Measurements from ENCODE around the gene HADHA. TPM values are rescaled to one million over a fixed set of nuclear protein-coding genes. Genes with fewer than 3 reads are reported as not detected.
A peak's percentile ranks its signal among the peaks of the same experiment; 100 is the strongest.
"Not testable (repeated sequence)": the region's sequence is repeated elsewhere in the genome, so short reads cannot be mapped to it uniquely, and the experiment has no call there.

HADHA gene
- total RNA-seq, 2 experiments from 2014 or later, result 117 to 123 TPM

DNA sequence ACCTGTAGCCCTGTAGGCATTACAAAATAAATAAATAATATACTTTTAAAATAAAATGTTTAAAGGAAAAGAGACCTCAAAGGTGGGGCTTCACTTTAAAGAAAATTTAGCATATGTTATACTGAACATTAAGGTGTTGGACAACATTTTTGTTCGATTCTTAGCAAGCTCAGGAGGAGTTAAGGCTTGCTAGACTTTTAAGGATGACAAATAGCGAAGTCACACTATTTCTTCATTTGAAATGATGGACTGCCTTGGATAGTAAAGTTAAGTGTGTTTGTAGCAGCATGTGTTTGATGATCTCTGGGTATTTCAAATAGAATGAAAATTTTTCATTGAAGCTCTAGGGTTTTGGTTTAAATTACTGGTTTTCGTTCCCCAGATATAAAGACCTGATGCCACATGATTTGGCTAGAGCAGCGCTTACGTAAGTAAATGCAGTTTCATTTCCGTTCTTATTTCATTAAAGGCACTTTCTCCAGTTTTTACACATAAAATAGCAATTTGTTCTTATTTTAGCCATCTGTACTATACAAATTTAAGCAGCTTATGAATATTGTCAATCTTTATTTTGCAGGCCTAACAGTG is 25.2 kb upstream of the HADHA start:
- H3K4me1 Mint-ChIP-seq (ENCODE audit: low read depth), result peaks cover 16% of the 10 kb centered on the region
- no peak for DNase-seq
- no peaks in the 10 kb centered on the region for H3K9me3 Mint-ChIP-seq
- H3K27me3 Mint-ChIP-seq (ENCODE audit: low read depth), result no peaks in the 10 kb centered on the region
- H3K4me3 Mint-ChIP-seq, result no peak overlapping the region
- intact Hi-C loops (cut with micrococcal nuclease), result loop anchor here (1.0 kb wide), 1 partner anchor 25 kb away; the partner anchor contains the start of genes HADHA and HADHB
- peak overlapping the region; percentile 79 for H3K27ac Mint-ChIP-seq
- CTCF ChIA-PET, result interaction anchor here (1.9 kb wide), 1 partner anchor 30 kb away, joined by 4 read pairs; no protein-coding TSS in a partner anchor
- peaks cover 6% of the 10 kb centered on the region for H3K36me3 Mint-ChIP-seq (ENCODE audit: low read depth)

DNA sequence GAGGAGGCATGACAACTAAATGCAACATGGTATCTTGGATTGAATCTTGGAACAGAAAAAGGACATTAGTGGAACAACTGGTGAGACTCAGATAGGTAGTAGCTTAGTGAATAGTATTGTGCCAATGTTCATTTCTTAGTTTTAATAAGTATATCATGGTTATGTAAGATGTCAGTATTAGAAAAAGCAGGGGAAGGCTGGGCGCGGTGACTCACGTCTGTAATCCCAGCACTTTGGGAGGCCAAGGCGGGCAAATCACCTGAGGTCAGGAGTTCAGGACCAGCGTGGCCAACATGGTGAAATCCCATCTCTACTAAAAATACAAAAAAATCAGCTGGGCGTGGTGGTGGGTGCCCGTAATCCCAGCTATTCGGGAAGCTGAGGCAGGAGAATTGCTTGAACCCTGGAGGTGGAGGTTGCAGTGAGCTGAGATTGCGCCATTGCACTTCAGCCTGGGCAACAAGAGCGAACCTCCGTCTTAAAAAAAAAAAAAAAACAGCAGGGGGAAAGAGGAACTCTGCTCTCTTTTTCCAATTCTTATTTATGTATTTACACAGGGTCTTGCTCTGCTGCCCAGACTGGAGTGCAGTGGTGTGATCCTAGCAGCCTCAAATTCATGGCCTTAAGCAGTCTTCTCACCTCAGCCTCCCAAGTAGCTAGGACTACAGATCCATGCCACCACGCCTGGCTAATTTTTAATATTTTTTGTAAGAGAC is 24.4 kb upstream of the HADHA start:
- H3K9me3 Mint-ChIP-seq; H3K27me3 Mint-ChIP-seq (ENCODE audit: low read depth); H3K27ac Mint-ChIP-seq; DNase-seq; H3K36me3 Mint-ChIP-seq (ENCODE audit: low read depth); intact Hi-C loops (cut with micrococcal nuclease); H3K4me3 Mint-ChIP-seq: not testable (repeated sequence)
- H3K4me1 Mint-ChIP-seq (ENCODE audit: low read depth), result peaks cover 16% of the 10 kb centered on the region
- CTCF ChIA-PET, result interaction anchor here (1.9 kb wide), 1 partner anchor 31 kb away, joined by 4 read pairs; no protein-coding TSS in a partner anchor

DNA sequence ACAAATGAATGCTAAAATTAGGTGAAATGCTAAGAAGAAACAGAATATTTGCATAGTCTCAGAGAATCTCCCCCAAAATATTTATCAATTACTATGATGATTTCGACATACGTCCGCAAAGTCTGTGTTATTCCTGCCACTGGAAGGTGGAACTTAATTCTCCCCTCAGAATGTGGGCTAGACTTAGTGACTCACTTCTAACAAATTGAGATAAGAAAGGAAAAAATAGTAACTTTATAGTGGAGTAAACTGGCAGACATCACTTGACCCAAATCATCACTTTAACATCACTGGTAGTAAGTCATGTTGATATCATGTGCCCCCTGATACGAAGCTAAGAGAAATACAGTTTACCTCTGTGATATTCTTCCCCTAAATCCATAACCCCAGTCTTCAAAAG is 23.8 kb upstream of the HADHA start:
- CTCF ChIA-PET, result no interaction called here
- intact Hi-C loops (cut with micrococcal nuclease), result no loop called here
- peaks cover 6% of the 10 kb centered on the region for H3K36me3 Mint-ChIP-seq (ENCODE audit: low read depth)

DNA sequence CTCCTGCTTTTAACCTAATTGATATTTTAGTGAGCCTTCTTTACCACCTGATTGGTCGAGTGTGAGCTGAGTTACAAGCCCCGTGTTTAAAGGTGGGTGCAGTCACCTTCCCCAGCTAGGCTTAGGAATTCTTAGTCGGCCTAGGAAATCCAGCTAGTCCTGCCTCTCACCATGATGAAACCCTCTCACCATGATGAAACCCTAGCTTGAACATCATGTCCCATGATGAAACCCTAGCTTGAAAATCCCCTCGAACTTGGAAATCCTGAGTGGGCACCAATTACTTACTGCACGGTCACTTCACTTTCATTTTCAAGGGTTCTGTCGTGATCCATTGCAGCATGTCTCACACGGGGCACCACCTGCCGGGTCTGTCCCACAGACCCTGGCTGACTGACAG is 14.4 kb upstream of the HADHA start:
- CTCF ChIA-PET; DNase-seq; intact Hi-C loops (cut with micrococcal nuclease); H3K27ac Mint-ChIP-seq; H3K27me3 Mint-ChIP-seq (ENCODE audit: low read depth); H3K4me3 Mint-ChIP-seq; H3K9me3 Mint-ChIP-seq; H3K4me1 Mint-ChIP-seq (ENCODE audit: low read depth): not testable (repeated sequence)
- peaks cover 17% of the 10 kb centered on the region for H3K36me3 Mint-ChIP-seq (ENCODE audit: low read depth)

More for the DNA sequence above, 23.8 kb upstream of the HADHA start:
- Mint-ChIP-seq H3K9me3 (no peaks in the 10 kb centered on the region), H3K4me1 (ENCODE audit: low read depth) (peaks cover 13% of the 10 kb centered on the region), H3K27me3 (ENCODE audit: low read depth) (no peaks in the 10 kb centered on the region), H3K4me3 (no peak overlapping the region), H3K27ac (no peak overlapping the region)
- no peak for DNase-seq

DNA sequence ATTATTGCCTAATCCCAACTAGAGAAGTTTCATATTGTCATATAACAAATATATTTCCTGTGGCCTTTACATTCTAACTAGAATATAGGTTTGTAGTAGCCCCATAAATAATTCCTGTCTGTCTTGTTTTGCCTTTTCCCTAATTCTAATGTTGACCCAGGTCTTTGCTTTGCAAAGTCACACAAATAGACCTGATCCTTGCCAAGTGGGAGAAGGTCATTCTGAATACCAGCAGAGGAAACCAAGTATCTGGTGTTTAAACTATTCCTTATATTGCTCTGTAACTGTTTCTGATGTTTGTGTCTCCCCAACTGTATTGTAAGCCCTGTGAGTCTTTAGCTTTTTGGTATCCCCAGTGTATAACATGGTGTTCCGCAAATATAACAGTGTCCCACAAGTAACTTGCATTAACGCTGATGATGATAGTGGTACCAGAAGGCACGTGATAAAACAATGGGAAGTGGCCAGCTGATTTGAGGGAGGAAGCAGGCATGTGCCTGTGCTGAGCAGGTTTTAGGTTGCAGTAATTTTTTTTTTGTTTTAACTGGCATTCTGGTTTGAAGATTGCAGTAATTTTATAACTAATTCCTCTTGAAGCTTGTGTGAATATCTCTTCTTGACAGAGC is 11.4 kb upstream of the HADHA start:
- Mint-ChIP-seq H3K27ac (no peak overlapping the region), H3K36me3 (ENCODE audit: low read depth) (peaks cover 19% of the 10 kb centered on the region), H3K4me1 (ENCODE audit: low read depth) (peaks cover 9% of the 10 kb centered on the region), H3K9me3 (no peaks in the 10 kb centered on the region), H3K27me3 (ENCODE audit: low read depth) (no peaks in the 10 kb centered on the region), H3K4me3 (no peak overlapping the region)
- intact Hi-C loops (cut with micrococcal nuclease), result no loop called here
- no peak for DNase-seq
- CTCF ChIA-PET, result no interaction called here

DNA sequence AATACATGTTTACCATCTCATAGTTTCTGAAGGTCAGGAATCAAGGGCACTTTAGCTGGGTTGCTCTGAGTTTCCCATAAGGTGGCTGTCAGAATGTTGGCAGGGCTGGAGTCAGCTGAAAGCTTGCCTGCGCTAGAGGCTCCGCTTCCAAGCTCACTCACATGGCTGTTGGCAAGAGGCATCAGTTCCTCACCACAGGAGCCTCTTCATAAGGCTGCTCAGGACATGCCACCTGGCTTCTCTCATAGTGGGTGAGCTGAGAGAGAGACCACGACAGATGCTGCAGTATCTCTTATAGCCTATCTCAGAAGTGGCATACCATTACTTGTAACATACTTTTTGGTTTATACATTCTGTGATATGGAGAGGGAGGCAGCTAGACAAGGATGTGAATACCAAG is 7.5 kb upstream of the HADHA start:
- no peak overlapping the region for H3K27ac Mint-ChIP-seq
- CTCF ChIA-PET, result interaction anchor here (0.8 to 1.5 kb wide), 2 partner anchors 9 to 301 kb away, joined by 4 to 7 read pairs; no protein-coding TSS in a partner anchor
- DNase-seq, result no peak
- peaks cover 16% of the 10 kb centered on the region for H3K4me1 Mint-ChIP-seq (ENCODE audit: low read depth)
- no peak overlapping the region for H3K4me3 Mint-ChIP-seq
- no peaks in the 10 kb centered on the region for H3K27me3 Mint-ChIP-seq (ENCODE audit: low read depth)
- intact Hi-C loops (cut with micrococcal nuclease), result no loop called here
- peaks cover 5% of the 10 kb centered on the region for H3K36me3 Mint-ChIP-seq (ENCODE audit: low read depth)
- no peaks in the 10 kb centered on the region for H3K9me3 Mint-ChIP-seq

DNA sequence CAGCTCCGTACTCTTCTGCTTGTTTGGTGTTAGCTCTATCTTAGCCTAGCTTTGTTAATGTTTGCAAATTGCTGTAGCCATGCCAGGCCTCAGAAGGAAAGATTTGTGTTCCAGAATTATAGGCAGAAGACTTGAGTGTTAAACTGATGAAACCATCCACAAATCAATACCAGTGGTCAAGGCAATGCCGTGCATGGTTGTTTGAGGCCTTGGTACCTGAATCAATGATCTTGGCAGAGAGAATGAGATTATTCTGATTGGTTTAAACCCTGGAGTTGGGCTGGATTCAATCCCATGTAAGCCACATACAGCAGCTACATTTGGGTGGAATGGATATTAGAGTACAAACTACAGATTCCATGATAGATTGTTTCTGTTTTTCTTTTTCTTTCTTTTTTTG is 5.2 kb upstream of the HADHA start:
- H3K4me3 Mint-ChIP-seq, result no peak overlapping the region
- CTCF ChIA-PET, result no interaction called here
- no peak overlapping the region for H3K27ac Mint-ChIP-seq
- DNase-seq, result no peak
- peaks cover 2% of the 10 kb centered on the region for H3K36me3 Mint-ChIP-seq (ENCODE audit: low read depth)
- H3K9me3 Mint-ChIP-seq, result no peaks in the 10 kb centered on the region
- intact Hi-C loops (cut with micrococcal nuclease), result loop anchor here (5.0 to 10.0 kb wide), 2 partner anchors 185 to 577 kb away; partner anchors contain the start of gene DTNB
- H3K4me1 Mint-ChIP-seq (ENCODE audit: low read depth), result peaks cover 33% of the 10 kb centered on the region
- no peaks in the 10 kb centered on the region for H3K27me3 Mint-ChIP-seq (ENCODE audit: low read depth)

DNA sequence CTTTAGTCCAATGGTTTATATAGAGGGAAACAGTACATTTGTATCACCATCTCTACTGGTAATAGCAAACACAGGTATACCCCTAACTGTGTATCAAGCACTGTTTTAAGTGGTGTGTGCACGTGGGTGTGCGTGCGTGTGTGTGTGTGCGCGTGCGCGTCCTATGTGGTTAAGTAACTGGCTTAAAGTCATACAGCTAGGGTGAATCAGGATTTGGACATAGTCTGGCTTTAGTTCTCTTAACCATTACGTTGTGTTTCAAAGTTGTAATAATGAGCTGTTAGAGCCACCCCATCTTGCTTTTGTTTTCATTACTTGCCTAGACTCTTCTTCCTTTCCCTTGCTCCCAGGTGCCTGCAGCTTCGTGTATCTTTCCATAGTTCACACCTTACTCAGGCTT is 2.4 kb upstream of the HADHA start:
- H3K36me3 Mint-ChIP-seq (ENCODE audit: low read depth), result peaks cover 2% of the 10 kb centered on the region
- no peak for DNase-seq
- no peaks in the 10 kb centered on the region for H3K27me3 Mint-ChIP-seq (ENCODE audit: low read depth)
- CTCF ChIA-PET, result no interaction called here
- H3K9me3 Mint-ChIP-seq, result no peaks in the 10 kb centered on the region
- peaks cover 43% of the 10 kb centered on the region for H3K4me1 Mint-ChIP-seq (ENCODE audit: low read depth)
- intact Hi-C loops (cut with micrococcal nuclease), result loop anchor here (5.0 to 10.0 kb wide), 2 partner anchors 182 to 575 kb away; partner anchors contain the start of gene DTNB
- no peak overlapping the region for H3K27ac Mint-ChIP-seq
- H3K4me3 Mint-ChIP-seq, result no peak overlapping the region

DNA sequence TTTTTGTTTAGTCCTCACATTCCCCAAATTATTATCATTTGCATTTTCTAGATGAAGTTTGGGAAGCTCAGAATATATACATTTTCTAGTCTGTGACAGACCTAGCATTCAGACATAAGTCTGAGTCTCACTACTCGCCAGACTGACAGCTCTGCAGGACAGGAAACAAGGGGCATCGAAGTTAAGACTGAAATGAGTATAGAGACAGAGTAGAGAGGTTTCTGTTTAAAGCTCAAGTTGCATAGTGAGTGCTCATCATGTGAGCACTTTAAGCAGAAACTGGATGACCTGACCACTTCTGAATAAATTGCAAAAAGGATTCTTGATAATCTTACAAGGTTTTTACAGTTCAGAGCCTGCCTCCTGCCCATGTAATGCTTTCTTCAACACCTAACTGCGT is 1.4 kb upstream of the HADHA start:
- peaks cover 1% of the 10 kb centered on the region for H3K36me3 Mint-ChIP-seq (ENCODE audit: low read depth)
- no peaks in the 10 kb centered on the region for H3K9me3 Mint-ChIP-seq
- H3K27me3 Mint-ChIP-seq (ENCODE audit: low read depth), result no peaks in the 10 kb centered on the region
- intact Hi-C loops (cut with micrococcal nuclease), result loop anchor here (1.0 to 10.0 kb wide), 5 partner anchors 53 to 574 kb away; partner anchors contain the start of genes ASXL2 and DTNB
- H3K4me1 Mint-ChIP-seq (ENCODE audit: low read depth), result peaks cover 41% of the 10 kb centered on the region
- H3K27ac Mint-ChIP-seq, result peak overlapping the region; percentile 97
- CTCF ChIA-PET, result no interaction called here
- DNase-seq, result peak; percentile 48
- peak overlapping the region; percentile 99 for H3K4me3 Mint-ChIP-seq

DNA sequence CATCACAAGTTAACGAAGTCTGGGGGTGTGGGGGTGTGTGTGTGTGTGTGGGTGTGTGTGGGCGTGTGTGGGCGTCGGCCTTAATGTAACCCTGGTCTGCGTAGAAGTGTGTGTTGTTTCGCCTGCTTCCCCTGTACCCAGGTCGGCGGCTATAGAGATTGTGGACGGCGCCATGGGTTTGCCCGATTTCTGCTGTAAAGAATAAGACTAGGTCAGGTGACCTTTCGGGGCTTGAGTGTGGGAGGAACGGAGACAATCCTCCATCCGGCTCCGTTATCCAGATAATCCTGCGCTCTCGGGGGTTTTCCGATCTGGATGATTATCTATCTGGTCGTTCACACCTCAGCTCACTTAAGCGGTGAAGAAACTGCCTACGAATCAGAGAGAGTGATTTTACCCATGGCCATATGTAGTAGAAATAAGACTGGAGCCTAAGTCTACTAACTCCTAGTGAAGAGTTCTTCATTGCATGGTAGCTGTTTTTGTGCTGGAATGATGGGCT is 850 bp upstream of the HADHA start:
- intact Hi-C loops (cut with micrococcal nuclease), result loop anchor here (1.0 to 10.0 kb wide), 5 partner anchors 54 to 573 kb away; partner anchors contain the start of genes ASXL2 and DTNB
- Mint-ChIP-seq H3K9me3 (no peaks in the 10 kb centered on the region), H3K27me3 (ENCODE audit: low read depth) (no peaks in the 10 kb centered on the region), H3K4me3 (peak overlapping the region; percentile 99), H3K4me1 (ENCODE audit: low read depth) (peaks cover 47% of the 10 kb centered on the region), H3K27ac (peak overlapping the region; percentile 97), H3K36me3 (ENCODE audit: low read depth) (peaks cover 1% of the 10 kb centered on the region)
- peak; percentile 65 for DNase-seq
- CTCF ChIA-PET, result interaction anchor here (1.2 kb wide), 1 partner anchor 297 kb away, joined by 3 read pairs; no protein-coding TSS in a partner anchor

DNA sequence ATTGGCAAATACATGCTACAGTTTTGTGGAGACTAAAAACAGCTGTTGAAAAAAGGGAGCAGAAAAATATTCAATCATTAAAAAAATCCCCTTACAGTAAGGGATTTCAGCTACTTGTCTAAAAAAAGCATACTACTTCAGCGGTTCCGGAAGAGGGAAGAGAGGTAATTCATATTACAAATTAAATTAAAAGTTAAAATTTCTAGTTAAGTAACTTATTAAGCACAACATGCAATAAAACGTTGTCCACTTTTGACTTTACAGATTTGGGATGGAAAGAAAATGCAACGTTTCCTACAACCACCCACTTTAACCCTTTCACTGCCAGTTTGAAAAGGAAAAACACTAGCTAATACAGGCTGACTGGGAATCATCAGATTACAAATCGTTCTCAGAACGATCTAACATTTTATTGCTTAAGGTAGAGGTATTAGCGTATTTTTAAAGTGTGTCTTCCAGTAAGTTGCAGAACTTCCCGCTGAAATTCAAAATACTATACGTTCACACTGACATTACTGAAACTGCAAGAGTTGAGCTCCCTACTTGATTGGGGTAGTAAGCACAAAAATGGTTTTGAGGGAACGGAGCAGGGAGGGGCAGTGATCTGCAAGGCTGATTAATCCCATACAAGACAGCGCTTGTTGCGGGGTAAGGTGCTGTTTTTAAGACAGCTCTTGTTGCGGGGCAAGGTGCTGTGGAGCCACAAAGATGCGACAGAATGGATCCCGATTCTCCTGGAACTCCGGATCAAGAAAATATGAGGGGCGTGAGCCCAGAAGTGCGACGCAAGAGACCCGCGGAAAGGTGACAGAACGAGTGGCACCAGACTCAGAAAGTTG is 743 bp downstream of the HADHA start:
- Mint-ChIP-seq H3K4me1 (ENCODE audit: low read depth) (peaks cover 48% of the 10 kb centered on the region), H3K9me3 (no peaks in the 10 kb centered on the region), H3K27ac (peak overlapping the region; percentile 97), H3K4me3 (peak overlapping the region; percentile 99), H3K27me3 (ENCODE audit: low read depth) (no peaks in the 10 kb centered on the region), H3K36me3 (ENCODE audit: low read depth) (peaks cover 1% of the 10 kb centered on the region)
- DNase-seq, result peak; percentile 25
- CTCF ChIA-PET, result interaction anchor here (0.6 to 1.6 kb wide), 4 partner anchors 8 to 106 kb away, joined by 4 read pairs; no protein-coding TSS in a partner anchor
- intact Hi-C loops (cut with micrococcal nuclease), result loop anchor here (1.0 to 10.0 kb wide), 4 partner anchors 27 to 179 kb away; no protein-coding TSS in a partner anchor

Data from activated naive CD4-positive, alpha-beta T cell treated with anti-CD3 and anti-CD28 coated beads for 36 hours (primary cell).